Liver (tissue), 9 donors: ENCODE results near the gene SPR. TPM values are rescaled to one million over a fixed set of nuclear protein-coding genes. Genes with fewer than 3 reads are reported as not detected.

ENCODE experiments used
- DNase-seq: peaks from one replicate; pipeline ENCODE4 v3.0.0-alpha.2; 2017; ENCODE audit warnings: low spot score
- H3K27ac ChIP-seq, 2 donors: one replicate each; pipeline ENCODE4 v1.7.0; 2013; ENCODE audit warnings: inconsistent platforms in 2 of 2, low read length in 2 of 2, control low read depth in 1 of 2, low read depth in 1 of 2, mild to moderate bottlenecking in 1 of 2
- H3K27me3 ChIP-seq, 4 donors: one replicate each; pipeline versions ENCODE4 v1.6.1 to v1.7.0; 2013; ENCODE audit warnings: low read length in 3 of 4, inconsistent platforms in 1 of 4, mild to moderate bottlenecking in 1 of 4, moderate library complexity in 1 of 4; ENCODE audit not compliant: control insufficient read depth in 4 of 4, insufficient read depth in 4 of 4
- H3K36me3 ChIP-seq, 4 donors: one replicate each; pipeline versions ENCODE4 v1.6.1 to v1.7.0; 2013; ENCODE audit warnings: low read length in 3 of 4, mild to moderate bottlenecking in 3 of 4, low read depth in 1 of 4, moderate library complexity in 1 of 4; ENCODE audit not compliant: control insufficient read depth in 4 of 4, insufficient read depth in 3 of 4
- H3K4me1 ChIP-seq, 4 donors: one replicate each; pipeline versions ENCODE4 v1.6.1 to v1.7.0; 2013; ENCODE audit warnings: low read length in 3 of 4, mild to moderate bottlenecking in 3 of 4, moderate library complexity in 1 of 4; ENCODE audit not compliant: control insufficient read depth in 4 of 4, insufficient read depth in 4 of 4
- H3K4me3 ChIP-seq, 3 donors: one replicate each; pipeline versions ENCODE4 v1.6.1 to v1.7.0; 2013; ENCODE audit warnings: low read length in 3 of 3, control low read depth in 1 of 3, low read depth in 1 of 3, mild to moderate bottlenecking in 1 of 3
- H3K9ac ChIP-seq, 2 donors: one replicate each; pipeline ENCODE4 v1.7.0; 2013; ENCODE audit warnings: low read length in 2 of 2, mild to moderate bottlenecking in 2 of 2, moderate library complexity in 2 of 2, control low read depth in 1 of 2, low read depth in 1 of 2
- H3K9me3 ChIP-seq, 4 donors: one replicate each; pipeline versions ENCODE4 v1.6.1 to v1.7.0; 2013; ENCODE audit warnings: low read length in 3 of 4; ENCODE audit not compliant: control insufficient read depth in 4 of 4
- FOXA1 ChIP-seq: IDR thresholded peaks from 2 replicates; pipeline ENCODE4 v1.6.1; 2016; ENCODE audit warnings: antibody characterized with exemption
- FOXA2 ChIP-seq: IDR thresholded peaks from 2 replicates; pipeline ENCODE4 v1.6.1; 2016; ENCODE audit warnings: antibody characterized with exemption
- GABPA ChIP-seq, 2 donors: IDR thresholded peaks in 1 of 2; conservative IDR thresholded peaks in 1 of 2; 2 replicates each; pipeline ENCODE4 v1.6.1; 2016; ENCODE audit warnings: antibody characterized with exemption in 2 of 2, mild to moderate bottlenecking in 1 of 2, moderate library complexity in 1 of 2
- HNF4A ChIP-seq, 2 donors: conservative IDR thresholded peaks; 2 replicates each; pipeline ENCODE4 v1.6.1; 2016; ENCODE audit warnings: antibody characterized with exemption in 2 of 2, mild to moderate bottlenecking in 2 of 2
- HNF4G ChIP-seq: IDR thresholded peaks from 2 replicates; pipeline ENCODE4 v1.6.1; 2016; ENCODE audit warnings: antibody characterized with exemption
- NR2F2 ChIP-seq: IDR thresholded peaks from 2 replicates; pipeline ENCODE4 v1.6.1; 2016; ENCODE audit warnings: antibody characterized with exemption
- RAD21 ChIP-seq, 2 donors: IDR thresholded peaks; 2 replicates each; pipeline ENCODE4 v1.6.1; 2016; ENCODE audit warnings: antibody characterized with exemption in 2 of 2, mild to moderate bottlenecking in 2 of 2
- SP1 ChIP-seq: IDR thresholded peaks from 2 replicates; pipeline ENCODE4 v1.6.1; 2018; ENCODE audit warnings: antibody characterized with exemption, mild to moderate bottlenecking
- YY1 ChIP-seq: IDR thresholded peaks from 2 replicates; pipeline ENCODE4 v1.6.1; 2016; ENCODE audit warnings: antibody characterized with exemption, mild to moderate bottlenecking
- WGBS: extraction: QIAGEN DNeasy Blood & Tissue Kit; methylation state at CpG from one replicate; pipeline ENCODE4 v1.1.7; 2013; 5-methylcytosine and 5-hydroxymethylcytosine counted together
- polyA plus RNA-seq, 2 donors: library from polyadenylated mRNA; stranded (reverse) in 1 of 2; unstranded in 1 of 2; fragments of 200-250 nt in 1 of 2; fragments of >200 nt in 1 of 2; fragmentation: Nextera tagmentation in 1 of 2; extraction: Ambion mirVana in 1 of 2; gene quantifications; one replicate each; pipeline versions ENCODE4 v1.2.1 to v1.2.3, GENCODE V29; 2013 to 2015
- total RNA-seq, 2 donors: library from RNA; depleted of rRNA; stranded (reverse); fragments of >200 nt; gene quantifications; one replicate each; pipeline ENCODE4 v1.2.3, GENCODE V29; 2014
- TF ChIP-seq, protein P1 (sequence below): IDR thresholded peaks from 2 replicates; pipeline ENCODE4 v1.6.1; 2016; ENCODE audit warnings: antibody characterized with exemption
- TF ChIP-seq, protein P2 (sequence below): IDR thresholded peaks from 2 replicates; pipeline ENCODE4 v1.6.1; 2016; ENCODE audit warnings: antibody characterized with exemption
- TF ChIP-seq, protein P3 (sequence below): IDR thresholded peaks from 2 replicates; pipeline ENCODE4 v1.6.1; 2016; ENCODE audit warnings: antibody characterized with exemption
- TF ChIP-seq, protein P4 (sequence below): IDR thresholded peaks from 2 replicates; pipeline ENCODE4 v1.6.1; 2016; ENCODE audit warnings: antibody characterized with exemption, mild to moderate bottlenecking
- donor health status: healthy.
- donor health status: healthy.
- donor health status: healthy.
- donor health status: healthy.
- donor health status: healthy.

The SPR gene
- total and polyA plus RNA-seq, 4 donors: 13.6 to 60.8 (median 53.1) TPM

DNA sequence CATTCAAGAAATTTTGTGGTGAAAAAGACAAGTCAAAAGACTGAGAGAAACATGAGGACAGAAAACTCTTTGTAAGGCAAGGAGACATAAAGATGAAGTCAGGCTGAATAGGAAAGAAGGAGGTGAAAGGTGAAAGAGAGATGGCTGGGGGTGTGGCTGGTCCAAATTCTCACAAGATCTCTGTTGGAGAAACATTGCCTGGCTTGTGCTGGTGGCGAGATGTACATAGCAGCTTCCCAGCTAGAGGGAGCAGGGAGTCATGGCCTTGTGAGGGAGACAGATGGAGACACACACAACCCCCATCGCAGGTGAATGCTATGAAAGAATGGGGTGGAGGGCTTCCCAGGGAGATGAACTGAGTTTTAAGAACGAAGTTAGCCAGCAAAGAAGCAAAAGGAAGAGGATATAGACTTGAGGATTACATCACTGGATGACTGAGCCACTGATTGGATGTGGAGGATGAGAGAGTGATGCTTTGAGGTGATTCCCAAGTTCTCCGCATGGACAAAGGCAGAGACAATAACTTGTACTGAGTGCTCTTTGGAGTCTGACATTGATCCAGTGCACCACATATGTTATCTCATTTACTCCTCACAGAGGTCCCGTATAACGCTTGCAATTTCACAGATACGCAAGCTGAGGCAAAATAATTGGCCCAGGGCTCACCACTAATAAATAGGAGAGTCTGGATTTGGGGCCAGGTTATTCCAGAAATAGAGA, 26.4 kb downstream of the SPR start:
- Histone ChIP-seq H3K9me3 (no peaks in the 10 kb centered on the region), H3K4me3 (no peak overlapping the region), H3K36me3 (no peaks in the 10 kb centered on the region), H3K27me3 (peaks cover 6 to 32% (median 19%) of the 10 kb centered on the region in 4 donors), H3K9ac (no peak overlapping the region), H3K4me1 (peaks cover 18 to 24% (median 24%) of the 10 kb centered on the region in 4 donors), H3K27ac (no peak overlapping the region)
- 21% methylated on average over 7 of the region's 7 CpGs for WGBS
- TF ChIP-seq GABPA (IDR thresholded peaks at IDR 0.05 in 1 of 2, conservative IDR thresholded peaks at IDR 0.05 in 1 of 2): no peak
- TF ChIP-seq, protein P1, sequence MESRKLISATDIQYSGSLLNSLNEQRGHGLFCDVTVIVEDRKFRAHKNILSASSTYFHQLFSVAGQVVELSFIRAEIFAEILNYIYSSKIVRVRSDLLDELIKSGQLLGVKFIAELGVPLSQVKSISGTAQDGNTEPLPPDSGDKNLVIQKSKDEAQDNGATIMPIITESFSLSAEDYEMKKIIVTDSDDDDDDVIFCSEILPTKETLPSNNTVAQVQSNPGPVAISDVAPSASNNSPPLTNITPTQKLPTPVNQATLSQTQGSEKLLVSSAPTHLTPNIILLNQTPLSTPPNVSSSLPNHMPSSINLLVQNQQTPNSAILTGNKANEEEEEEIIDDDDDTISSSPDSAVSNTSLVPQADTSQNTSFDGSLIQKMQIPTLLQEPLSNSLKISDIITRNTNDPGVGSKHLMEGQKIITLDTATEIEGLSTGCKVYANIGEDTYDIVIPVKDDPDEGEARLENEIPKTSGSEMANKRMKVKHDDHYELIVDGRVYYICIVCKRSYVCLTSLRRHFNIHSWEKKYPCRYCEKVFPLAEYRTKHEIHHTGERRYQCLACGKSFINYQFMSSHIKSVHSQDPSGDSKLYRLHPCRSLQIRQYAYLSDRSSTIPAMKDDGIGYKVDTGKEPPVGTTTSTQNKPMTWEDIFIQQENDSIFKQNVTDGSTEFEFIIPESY: no peak
- DNase-seq: no peak

DNA sequence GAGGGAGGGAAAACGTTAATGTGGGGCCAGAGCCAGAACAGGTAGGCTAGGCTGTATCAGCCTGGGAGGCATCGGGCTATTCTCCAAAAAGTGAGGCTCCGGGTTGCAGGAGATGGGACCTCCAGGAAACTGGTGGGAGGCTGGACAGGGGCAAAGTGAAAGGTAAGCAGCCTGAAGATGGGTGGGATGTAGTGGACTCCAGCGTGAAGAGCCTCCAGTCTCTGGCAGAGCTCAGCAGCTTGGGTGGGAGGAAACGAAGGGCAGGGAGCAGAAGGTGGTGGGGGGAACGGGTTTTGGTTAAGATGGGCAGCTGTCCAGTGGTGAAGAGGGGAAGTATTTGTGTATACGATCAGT, 27.0 kb downstream of the SPR start:
- Histone ChIP-seq H3K27ac (no peak overlapping the region), H3K36me3 (no peaks in the 10 kb centered on the region), H3K4me3 (no peak overlapping the region), H3K4me1 (peaks cover 18 to 24% (median 24%) of the 10 kb centered on the region in 4 donors), H3K9ac (no peak overlapping the region), H3K9me3 (no peaks in the 10 kb centered on the region), H3K27me3 (peaks cover 6 to 34% (median 18%) of the 10 kb centered on the region in 4 donors)
- WGBS: 10% methylated on average over 7 of the region's 7 CpGs
- TF ChIP-seq RAD21 (IDR thresholded peaks at IDR 0.05) (no peak), YY1 (no peak), SP1 (no peak), HNF4A (conservative IDR thresholded peaks at IDR 0.05) (no peak), NR2F2 (no peak), FOXA1 (no peak), FOXA2 (no peak), GABPA (IDR thresholded peaks at IDR 0.05 in 1 of 2, conservative IDR thresholded peaks at IDR 0.05 in 1 of 2) (no peak), HNF4G (no peak)
- TF ChIP-seq, protein P2, sequence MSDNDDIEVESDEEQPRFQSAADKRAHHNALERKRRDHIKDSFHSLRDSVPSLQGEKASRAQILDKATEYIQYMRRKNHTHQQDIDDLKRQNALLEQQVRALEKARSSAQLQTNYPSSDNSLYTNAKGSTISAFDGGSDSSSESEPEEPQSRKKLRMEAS: no peak
- TF ChIP-seq, protein P3, sequence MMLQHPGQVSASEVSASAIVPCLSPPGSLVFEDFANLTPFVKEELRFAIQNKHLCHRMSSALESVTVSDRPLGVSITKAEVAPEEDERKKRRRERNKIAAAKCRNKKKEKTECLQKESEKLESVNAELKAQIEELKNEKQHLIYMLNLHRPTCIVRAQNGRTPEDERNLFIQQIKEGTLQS: no peak
- TF ChIP-seq, protein P1: no peak
- TF ChIP-seq, protein P4, sequence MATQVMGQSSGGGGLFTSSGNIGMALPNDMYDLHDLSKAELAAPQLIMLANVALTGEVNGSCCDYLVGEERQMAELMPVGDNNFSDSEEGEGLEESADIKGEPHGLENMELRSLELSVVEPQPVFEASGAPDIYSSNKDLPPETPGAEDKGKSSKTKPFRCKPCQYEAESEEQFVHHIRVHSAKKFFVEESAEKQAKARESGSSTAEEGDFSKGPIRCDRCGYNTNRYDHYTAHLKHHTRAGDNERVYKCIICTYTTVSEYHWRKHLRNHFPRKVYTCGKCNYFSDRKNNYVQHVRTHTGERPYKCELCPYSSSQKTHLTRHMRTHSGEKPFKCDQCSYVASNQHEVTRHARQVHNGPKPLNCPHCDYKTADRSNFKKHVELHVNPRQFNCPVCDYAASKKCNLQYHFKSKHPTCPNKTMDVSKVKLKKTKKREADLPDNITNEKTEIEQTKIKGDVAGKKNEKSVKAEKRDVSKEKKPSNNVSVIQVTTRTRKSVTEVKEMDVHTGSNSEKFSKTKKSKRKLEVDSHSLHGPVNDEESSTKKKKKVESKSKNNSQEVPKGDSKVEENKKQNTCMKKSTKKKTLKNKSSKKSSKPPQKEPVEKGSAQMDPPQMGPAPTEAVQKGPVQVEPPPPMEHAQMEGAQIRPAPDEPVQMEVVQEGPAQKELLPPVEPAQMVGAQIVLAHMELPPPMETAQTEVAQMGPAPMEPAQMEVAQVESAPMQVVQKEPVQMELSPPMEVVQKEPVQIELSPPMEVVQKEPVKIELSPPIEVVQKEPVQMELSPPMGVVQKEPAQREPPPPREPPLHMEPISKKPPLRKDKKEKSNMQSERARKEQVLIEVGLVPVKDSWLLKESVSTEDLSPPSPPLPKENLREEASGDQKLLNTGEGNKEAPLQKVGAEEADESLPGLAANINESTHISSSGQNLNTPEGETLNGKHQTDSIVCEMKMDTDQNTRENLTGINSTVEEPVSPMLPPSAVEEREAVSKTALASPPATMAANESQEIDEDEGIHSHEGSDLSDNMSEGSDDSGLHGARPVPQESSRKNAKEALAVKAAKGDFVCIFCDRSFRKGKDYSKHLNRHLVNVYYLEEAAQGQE: no peak
- DNase-seq: no peak
